GM20431 (cell line): Measurements from ENCODE around the gene ARL6IP1.

Experiments used
- in situ Hi-C: fragments of 300-500 bp; cut with MseI, MboI; formaldehyde crosslinking; loops from one replicate; pipeline ENCODE4 v1.15.0; 2020; ENCODE audit warnings: low sequenced_read_pairs; ENCODE audit not compliant: unreplicated experiment

ARL6IP1 gene

DNA sequence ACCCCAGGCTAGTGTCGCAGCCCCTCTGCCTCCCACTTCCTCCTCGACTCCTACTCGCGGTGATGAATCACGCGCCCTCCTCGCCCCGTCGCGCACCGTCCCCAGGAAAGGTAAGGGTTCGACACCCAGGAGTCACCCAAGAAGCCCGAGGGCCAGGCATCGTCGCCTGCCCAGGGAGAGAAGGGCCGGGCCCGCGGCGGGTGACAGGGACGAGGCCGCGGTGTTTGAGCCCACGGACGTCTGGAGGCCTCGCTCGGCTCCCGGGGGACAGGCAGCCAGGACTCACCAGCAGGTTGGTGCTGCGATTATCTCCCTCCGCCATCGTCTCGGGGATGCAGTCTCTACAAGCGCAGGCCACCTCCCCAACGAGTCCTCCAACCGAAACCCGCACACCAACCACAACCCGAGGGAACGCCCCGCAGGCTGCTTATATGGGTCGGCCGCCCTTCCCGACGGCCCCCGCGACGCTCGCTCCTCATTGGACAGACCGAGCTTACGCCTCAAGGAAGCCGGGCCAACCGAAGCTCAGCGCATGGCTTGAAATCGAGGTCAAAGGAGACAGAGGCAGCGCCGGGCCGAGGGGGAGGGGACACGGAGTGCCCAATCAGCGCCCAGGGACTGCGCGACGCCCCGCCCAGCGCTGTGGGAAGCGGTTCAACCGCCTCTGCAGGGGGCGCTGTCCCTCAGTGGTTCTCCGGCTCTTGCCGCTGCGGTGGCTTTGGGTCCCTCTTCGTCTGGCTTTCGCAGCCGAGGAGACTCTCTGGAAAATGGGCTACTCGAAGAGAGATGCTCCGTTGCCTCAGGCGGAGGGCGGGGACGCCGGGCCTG, at the start of gene ARL6IP1:
Gene ARL6IP1 (minus strand): TSS at position 405 of the 828 bp plus-strand sequence. CDS start 83 bp downstream, at position 322.
- in situ Hi-C loops, result no loop called here

DNA sequence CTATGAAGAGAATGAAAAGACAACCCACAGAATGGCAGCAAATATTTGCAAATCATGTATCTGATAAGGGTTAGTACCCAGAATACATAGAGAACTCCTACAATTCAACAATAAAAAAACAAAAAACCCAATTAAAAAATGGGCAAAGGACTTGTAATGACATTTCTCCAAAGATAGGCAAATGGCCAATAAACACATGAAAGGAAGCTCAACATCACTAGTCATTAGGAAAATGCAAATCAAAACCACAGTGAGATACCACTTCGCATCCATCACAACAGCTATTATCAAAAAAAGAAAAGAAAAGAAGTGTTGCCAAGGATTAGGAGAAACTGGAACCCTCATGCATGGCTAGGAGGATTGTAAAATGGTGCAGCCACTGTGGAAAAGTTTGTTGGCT, 45.1 kb upstream of the ARL6IP1 start:
- in situ Hi-C loops, result no loop called here

DNA sequence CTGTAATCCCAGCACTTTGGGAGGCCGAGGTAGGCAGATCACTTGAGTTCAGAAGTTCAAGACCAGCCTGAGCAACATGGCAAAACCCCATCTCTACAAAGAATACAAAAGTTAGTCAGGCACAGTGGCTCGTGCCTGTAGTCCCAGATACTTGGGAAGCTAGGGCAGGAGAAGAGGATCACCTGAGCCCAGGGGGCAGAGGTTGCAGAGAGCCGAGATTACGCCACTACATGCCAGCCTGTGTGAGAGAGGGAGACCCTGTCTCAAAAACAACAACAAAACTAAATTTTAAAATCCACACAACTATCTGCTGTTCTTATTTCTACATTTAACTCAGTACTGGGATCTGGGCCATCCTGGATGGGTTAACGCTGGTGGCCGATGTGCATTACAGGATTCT, 41.2 kb upstream of the ARL6IP1 start:
- in situ Hi-C loops, result no loop called here

DNA sequence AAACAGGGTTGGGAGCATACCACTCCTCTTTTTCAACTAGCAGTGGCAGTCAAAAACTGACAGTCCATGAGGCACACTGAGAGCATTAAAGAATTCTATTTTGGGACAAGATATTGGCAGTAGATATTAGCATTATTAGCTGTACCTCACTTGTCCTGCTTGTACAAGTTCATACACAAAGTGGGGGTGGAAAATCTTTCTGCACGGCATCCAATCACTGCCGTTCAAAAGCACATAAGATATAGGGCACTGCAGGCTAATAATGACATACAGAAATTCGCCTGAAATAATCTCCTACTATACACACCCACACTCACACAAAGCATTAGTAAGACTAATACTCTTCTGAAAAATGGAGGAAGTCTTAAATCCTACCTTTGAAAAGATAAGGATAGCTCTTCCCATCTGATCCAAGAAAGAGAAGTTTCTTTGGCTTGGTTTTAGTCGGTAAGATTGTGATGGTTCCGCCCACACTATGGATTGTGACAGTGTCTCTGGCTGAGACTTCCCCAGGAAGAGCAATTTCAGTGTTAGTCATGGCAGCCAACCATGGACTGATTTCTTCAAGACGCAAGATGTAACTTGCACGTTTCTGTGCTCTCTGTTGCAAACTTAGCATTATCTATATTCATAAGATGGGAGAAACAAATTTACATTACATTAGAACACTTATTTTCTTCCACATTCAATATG, 40.6 kb upstream of the ARL6IP1 start:
- in situ Hi-C loops, result no loop called here

DNA sequence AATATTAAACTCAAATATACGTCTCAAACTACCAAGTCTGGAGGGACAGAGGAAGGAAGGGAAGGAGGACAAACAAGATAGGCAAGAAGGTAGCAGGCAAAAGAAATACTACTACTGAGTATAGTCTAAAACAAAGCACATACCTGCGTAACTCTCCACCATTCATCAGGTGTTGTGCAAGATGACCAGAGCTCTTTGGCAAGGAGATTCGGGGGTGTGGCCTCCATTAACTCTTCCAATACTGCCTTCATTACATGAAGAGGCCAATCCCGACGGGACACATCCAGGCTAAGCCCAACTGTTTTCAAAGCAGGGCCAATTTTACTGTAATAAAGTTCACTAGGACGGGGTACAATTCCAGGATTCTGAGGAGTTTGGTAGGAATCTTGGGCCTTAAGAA, 38.2 kb upstream of the ARL6IP1 start:
- in situ Hi-C loops, result no loop called here

DNA sequence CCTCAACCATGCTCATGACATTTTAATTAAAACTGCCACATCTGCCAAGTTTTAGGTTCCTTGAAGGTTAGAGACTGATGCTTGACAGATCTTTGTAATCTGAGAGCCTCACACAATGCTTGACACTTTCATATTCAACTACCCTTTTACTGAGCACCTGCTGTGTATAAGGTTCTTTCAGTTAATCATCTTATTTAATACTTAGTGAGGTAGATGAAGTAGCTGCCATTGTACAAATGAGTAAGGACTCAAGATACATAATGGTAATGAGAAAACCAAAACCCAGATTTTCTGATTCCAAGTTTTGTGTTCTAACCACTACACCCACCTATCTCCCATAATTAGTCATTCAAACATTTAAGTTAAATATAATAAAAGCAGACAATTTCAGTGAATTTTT, 35.4 kb upstream of the ARL6IP1 start:
- in situ Hi-C loops, result no loop called here

DNA sequence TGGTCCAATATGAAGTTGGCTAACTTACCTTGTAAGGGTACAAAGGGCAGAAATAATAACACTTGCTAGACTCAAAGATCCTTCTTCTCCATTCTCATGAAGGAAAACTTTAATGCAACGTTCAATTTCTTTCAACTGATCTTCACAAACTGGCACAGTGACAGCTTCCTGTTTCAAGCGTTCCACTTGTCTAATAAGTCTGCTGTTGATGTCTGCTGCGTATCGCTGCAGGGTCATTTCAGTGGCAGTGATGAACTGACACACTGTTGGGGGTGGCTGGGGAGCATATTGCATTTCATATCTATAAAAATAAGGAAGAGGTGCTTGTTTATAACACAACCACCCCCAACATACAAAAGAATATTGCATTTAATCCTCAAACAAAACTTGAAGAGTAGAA, 33.5 kb upstream of the ARL6IP1 start:
- in situ Hi-C loops, result no loop called here

DNA sequence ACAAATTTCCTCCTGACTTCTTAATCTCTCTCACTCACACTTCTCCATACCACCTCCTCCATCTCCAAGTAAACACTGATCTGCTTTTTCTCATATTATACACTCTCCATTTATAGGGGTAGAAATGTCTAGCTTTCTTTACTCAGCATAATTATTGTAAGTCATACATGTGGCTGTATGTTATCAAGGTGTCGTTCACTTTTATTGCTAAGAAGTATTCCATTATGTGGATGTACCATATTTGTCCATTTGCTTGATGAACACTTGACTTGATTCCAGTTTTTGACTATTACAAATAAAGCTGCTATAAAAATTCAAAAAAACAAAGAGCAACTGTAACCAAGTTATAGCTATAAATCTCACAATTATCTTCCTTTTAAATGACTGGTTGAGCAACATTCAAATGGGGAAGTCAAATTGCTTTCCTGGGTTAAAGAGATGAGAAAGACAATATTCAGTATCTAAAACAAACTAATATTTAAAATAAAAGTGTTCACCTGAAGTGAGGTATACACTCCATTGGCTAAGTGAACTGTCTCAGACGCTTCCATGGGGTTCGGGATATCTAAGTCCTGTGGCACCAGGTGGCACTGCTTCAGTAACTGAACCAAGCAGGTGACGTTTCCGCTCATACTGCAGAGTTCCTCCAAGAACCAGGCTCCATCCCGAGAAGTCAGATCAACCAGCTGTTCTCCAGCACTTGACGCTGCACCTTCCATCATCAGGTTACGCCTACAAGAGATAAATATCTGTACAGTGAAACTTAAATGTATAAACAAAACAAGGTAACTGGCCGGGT, 32.6 kb upstream of the ARL6IP1 start:
- in situ Hi-C loops, result no loop called here

DNA sequence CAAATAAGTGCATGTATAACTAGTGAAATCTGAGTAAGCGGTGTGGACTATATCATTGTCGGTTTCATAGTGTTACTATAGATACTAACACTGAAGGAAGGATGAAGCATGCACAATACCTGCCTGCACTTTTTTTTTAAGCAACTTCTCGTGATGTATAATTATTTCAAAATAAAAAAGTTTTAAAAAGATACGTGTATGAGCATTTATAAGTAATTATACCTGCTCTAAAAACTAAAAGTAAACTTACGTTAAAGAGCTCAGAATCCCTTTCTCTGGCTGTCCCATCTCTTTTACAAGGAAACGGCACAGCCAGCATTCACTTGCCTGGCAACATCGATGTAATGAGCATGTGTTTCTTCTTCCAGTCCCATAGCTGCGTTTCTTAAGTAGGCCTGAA, 31.3 kb upstream of the ARL6IP1 start:
- in situ Hi-C loops, result no loop called here

DNA sequence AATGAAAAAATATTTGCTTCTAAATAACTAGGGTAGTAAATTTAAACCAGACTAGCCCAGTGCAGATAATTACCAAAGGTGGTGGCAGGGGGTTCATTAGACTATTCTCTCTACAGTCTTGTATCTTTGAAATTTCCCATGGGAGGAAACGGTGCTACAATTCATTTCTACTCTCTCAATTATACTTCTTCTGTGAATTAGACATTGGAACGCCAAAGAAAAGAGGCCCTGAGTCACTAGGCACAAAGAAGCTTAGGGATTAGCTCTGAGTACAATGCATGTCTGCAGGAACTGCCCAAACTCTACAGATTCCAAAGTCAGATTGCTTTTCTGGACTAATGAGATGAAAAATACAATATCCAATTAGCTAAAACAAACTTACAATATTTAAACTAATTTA, 30.7 kb upstream of the ARL6IP1 start:
- in situ Hi-C loops, result no loop called here

DNA sequence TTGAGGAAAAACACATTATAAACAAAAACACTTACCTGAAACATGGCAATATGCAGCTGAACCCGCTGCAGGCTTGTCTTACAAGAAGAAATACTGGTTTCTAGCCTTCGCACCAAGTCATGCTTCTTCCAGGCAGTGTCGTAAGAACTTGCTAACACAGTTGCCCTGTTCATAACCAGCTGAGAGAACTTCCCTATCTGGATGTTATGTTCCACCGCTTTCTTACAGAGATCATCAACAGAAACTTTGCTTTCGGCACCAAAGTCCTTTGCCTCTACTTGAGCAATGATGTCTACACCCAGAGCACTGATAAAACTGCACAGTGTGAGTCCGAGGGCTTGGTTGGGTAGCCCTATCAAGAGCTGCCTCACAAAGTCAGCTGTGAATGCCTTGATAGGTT, 27.9 kb upstream of the ARL6IP1 start:
- in situ Hi-C loops, result no loop called here

DNA sequence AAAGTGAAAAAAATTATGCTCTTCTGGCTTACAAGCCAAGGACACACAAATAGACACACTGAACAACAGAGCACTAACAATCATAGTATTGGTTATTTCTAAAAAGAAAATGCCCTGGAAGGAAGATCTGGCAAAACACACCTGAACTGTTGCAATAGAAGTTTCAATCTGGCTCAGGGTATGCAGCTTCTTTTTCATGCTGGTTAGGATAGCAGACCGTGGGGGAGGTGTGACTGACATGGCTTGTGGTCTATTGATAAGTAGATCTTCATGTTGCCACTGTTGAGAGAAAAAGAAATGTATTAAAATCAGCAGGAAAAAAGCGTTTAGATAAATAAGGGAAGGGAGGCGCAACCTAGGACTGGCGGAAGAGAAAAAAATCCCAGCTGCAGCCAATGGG, 26.5 kb upstream of the ARL6IP1 start:
- in situ Hi-C loops, result no loop called here

DNA sequence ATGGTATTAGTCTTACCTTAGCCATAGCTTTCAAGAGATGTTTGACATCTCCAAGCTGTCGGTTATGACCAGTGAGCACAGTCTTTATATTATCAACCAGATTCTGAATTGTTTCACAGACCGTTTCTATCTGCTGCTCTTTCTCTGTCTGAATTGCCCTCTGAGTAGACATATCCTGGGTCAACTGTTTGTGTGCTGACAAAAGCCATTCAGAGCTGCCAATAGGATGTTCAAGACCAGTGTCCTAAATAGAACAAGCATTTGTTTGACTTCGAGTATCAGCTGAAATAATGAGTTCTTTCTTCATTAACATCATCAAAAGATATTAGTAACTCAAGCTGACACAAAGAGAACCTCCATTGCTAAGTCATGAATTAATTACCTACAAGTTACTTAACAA, 14.9 kb upstream of the ARL6IP1 start:
- in situ Hi-C loops, result no loop called here

DNA sequence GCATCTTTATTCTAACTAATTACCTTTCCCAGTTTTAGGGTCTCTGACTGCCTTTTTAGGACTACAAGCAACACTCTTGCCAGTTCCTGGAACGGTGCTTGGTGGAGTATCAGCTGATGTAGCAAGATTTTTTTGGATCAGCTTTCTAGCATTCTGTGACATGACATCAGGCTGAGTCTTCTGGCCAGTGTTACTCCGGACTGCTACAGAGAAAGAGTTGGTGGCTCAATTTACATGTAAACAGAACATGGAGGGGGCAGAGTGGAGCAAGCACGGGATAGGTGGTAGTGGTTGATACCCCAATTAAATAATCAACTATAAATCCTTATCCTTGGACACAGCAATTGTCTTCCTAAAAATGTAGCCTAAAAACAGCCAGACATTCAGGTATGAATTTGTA, 10.6 kb upstream of the ARL6IP1 start:
- in situ Hi-C loops, result no loop called here

DNA sequence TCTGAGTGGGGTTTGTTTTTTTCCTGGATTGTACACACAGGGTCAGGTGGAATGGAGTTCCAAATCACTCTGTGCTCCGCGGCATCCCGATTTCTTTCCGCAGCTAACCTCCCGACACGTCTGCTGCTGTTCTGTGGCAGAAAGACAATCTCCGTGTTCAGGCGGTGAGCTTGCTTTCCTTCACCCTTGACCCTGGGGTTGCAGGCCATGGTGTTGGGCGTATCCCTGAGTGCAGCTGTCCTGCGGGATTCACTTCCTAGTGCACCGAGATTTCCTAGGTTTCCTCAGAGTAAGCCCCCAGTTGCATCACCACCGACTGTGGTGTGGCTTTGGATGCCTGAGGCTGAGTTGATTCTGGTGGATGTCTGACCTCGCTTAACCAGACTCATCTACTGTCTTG, 7.8 kb upstream of the ARL6IP1 start:
- in situ Hi-C loops, result no loop called here

DNA sequence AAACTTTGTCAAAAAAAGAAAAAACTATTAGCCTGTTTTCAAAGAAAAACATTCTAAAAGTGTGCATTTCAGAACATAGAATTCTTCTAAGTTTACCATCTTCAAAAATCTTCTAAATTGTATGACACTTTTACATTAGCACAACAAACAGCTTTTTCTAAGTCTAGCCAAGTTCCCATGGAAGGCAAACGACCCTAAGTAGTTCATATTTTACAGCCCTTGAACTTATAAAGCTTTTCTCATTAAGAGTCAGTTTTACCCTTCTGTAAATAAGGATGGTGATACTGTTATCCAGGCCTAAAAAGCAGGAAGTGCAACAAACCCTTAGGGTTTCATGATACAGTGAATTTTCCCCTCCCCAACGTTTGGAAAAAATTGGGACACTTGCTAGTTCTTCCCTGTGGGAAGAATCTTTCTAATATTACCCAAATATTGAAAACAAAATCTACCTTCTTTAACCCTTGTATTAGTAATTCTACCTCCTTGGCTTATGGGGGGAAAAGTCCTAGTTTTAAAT, 4.0 kb upstream of the ARL6IP1 start:
- in situ Hi-C loops, result no loop called here

DNA sequence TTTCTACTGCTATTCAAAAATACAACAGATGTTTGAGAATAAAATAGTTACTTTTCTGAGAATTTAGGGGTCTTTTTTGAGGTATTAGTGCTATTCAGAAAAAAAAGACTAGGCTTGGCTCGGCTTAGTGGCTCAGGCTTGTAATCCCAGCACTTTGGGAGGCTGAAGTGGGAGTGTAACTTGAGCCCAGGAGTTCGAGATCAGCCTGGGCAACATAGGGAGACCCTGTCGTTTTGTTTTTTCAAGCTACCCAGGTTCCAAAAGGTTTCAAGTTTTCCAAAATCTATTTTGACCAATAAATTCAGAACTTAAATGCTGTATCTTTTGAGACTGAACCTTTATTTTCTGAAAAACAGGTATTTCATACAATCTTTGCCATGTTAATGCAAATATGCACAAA, 3.2 kb upstream of the ARL6IP1 start:
- in situ Hi-C loops, result no loop called here

DNA sequence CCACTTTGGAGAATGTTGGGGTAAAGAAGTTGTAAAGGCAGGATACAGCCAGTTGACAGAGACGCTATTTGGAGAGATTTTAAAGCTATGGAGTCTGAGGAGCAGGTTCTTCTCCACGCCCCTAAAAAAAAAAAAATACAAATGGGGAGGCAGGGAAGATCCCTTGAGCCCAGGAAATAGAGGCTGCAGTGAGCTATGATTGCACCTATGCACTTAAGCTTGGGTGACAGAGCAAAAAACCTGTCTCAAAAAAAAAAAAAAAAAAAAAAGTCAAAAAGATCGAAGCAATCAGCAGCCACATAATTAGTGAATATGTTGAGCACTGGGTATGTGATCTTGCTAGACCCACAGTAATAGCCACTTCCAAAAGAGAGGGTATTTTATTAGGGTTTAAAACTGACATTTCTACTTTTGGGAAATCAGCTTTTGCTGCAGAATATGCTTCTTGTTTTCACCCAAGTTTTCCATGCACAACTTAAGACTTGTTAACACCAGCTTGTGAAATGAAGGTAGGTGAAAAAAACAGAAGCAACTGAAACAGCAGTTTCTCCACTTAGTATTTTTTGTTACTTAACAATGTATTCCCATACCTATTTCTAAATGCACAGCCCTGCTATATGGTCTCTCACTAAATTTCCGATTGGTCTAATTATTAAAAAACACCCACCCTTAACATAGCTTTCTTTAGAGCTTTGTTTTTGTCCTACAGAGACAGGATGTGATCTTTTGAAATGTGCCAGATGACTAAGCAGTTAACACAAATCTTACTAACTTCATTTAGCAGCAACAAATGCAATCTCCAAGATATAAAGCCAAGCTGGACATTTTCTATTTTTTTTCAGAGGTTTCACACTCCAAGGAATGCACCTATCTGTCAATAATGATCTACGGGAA, 2.5 kb upstream of the ARL6IP1 start:
- in situ Hi-C loops, result no loop called here

DNA sequence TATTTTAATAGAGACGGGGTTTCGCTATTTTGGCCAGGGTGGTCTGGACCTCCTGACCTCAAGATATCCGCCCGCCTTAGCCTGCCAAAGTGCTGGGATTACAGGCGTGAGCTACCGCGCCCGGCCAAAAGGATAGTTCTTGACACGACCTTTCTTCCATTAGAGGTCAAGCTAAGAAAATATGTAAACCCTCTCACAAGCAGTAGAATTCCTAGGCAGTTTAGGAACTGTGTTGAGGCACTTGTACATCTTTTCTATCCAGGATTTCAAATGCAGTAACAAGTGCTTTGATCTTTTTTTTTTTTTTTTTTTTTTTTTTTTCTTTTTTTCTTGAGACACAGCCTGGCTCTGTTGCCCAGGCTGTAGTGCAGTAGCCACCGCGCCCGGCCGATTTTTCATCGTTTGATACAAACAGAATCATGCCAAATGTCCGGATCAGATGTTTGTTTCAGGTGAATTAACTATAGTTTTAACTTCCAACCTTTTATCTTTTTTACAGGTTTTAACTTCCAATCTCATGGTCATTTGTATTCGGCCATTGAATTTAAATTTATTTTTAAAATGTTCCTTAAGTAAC, 1.5 kb upstream of the ARL6IP1 start:
- in situ Hi-C loops, result no loop called here
